GM19397 (cell line): ENCODE results near the gene ARSD.
"Not testable (repeated sequence)": the region's sequence is repeated elsewhere in the genome, so short reads cannot be mapped to it uniquely, and the experiment has no call there.

Experiments used
- ATAC-seq: cut with Tn5 transposase; IDR thresholded peaks from one replicate; pipeline ENCODE4 v1.9.1; 2021; ENCODE audit warnings: mild to moderate bottlenecking, moderate library complexity; ENCODE audit not compliant: unreplicated experiment

The ARSD gene

DNA sequence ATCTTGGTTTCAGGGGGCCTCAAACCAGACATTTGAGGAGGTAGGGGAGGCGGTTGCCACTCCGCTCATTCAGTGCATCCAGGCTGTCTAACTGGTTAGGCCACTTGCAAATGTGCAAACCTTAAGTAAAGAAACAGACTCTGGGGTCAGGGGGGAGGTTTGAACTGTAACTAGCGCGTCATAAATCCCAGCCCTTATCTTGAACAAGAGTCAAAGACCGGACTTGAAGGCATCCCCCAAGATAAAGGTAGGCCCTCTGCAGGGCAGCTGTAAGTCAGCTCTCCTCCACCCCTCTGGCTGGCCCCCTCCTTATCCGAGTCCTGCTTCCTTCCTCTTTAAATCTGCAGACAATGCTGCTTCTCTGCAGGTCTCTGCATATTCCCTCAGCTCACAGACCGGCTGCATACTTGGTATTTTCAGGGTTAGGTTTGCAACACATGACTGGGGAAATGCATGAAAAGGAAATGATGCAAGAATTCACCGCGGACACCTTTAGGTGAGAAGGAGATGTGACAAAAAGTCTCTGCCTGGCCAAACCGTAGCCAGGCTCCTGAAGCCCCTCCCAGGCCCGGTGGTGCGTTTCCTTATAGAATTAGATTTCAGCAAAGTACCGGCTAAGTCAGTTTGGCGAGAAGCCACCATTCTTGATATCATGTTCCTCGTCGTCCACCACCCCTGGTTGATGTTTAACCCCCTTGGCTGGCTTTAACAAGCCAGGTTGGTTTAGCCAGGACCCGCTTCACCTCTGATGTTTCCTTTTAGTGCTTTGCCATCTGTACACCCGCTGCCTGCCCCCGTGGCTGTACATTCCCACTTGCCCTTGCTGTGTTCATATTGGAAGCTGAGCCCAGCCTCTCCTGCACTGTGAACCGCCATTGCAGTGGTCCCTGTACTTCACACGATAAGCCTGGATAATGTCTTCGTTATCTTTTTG is 31.2 kb downstream of the ARSD start:
- not testable (repeated sequence) for ATAC-seq

DNA sequence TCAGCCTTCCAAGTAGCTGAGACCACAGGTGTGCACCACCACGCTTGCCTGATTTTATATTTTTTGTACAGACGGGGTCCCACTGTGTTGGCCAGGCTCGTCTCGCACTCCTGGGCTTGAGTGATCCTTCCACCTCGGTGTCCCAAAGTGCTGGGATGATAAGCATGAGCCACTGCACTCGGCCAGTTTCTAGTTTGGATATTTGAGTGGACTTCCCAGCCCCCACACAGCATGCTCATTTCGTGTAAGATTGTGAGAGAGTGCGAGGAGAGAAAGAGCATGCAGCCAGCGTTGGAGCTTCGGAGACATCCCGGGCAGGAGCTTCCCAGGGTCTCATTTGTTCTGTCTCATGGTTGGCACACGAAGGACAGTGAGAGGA is 31.8 kb downstream of the ARSD start:
- ATAC-seq: no peak

DNA sequence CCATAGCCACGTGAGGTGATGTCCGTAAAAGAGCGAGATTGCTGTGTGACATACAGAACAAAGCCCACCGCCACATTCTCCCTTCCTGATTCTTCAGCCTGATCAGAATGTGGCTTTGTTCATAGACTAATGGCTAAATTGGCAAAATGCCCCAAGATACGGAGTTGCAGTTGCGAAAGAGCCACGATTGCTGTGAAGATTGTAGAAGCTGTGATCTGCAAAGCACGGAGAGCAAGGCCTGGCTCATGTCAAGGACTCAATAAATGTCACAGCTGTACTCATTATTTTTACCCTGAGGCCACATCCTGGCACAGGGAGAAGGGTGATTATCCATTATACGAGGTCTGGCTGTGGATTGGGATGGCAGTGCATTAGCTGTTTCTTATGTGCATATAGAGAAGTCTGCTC is 34.2 kb downstream of the ARSD start:
- ATAC-seq: no peak

DNA sequence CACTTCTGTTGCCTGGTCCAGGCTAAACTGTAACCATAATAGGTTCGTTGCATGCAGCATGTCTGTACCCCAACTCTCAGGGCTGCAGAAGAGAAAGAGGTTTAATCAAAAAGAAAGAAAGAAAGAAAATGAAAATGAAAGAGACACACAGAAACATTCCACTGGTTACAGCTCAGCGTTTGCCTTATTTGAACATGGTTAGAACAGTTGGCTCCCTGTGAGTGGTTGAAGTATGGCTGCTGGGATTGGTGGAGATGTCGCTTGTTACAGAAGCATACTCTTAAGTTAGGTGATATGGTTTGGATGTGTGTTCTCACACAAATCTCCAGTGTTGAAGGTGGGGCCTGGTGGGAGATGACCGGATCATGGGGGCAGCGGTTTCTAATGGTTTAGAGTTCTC is 36.3 kb downstream of the ARSD start:
- ATAC-seq: no peak

DNA sequence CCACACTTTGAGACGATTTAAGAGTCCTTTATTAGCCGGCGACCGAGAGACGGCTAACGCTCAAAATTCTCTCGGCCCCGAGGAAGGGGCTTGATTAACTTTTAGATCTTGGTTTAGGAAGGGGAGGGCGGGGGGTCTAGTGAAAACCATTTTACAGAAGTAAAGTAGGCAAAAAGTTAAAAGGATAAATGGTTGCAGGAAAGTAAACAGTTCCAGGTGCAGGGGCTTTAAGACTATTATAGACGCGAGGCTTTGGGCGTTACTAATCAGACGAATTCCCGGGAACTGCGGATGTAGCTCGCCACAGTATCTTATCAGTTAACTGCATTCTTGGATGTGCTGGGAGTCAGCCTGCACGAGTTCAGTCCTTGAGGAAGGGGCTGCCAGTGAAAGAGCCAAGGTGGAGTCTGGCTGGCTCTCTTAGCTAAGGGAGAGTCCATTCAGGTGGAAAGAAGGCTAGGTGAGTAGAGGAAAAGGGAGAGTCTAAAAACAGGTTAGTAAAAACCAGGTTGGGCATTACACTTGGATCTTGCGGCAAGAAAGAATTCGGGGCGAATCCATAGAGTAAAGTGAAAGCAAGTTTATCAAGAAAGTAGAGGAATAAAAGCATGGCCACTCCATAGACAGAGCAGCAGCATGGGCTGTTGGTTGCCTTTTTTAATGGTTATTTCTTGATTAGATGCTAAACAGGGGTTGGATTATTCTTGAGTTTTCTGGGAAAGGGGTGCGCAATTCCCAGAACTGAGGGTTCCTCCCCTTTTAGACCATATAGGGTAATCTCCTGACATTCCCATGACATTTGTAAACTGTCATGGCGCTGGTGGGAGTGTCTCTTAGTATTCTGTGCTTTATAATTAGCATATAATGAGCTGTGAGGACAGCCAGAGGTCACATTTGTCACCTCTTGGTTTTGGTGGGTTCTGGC is 38.3 kb downstream of the ARSD start:
- not testable (repeated sequence) for ATAC-seq

DNA sequence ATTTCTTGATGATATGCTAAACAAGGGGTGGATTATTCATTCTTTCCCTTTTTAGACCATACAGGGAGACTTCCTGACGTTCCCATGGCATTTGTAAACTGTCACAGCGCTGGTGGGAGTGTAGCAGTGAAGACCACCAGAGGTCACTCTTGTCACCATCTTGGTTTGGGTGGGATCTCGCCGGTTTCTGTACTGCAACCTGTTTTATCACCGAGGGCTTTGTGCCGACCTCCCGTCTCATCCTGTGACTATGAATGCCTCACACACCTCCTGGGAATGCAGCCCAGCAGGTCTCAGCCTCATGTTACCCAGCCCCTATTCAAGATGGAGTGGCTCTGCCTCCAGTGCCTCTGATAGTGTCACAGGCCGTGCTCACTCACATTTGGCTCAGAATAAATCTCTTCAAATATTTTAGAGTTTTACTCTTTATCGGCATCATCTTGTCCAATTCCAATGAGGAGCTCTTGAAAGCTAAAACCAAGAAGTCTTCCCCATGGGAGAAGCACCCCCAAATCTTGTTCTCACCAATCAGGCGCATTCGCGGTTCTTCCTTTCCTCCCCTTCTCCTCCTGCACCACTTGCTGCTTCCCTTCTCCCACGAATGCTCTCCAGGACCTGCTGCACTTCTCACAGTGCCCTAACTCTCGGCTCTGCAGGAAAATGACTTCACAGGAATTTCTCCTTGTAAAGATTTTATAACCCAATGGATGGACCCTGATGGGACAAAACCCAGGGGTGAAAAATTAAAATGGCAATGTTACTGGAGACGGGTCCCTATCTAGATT is 39.2 kb downstream of the ARSD start:
- ATAC-seq: not testable (repeated sequence)

DNA sequence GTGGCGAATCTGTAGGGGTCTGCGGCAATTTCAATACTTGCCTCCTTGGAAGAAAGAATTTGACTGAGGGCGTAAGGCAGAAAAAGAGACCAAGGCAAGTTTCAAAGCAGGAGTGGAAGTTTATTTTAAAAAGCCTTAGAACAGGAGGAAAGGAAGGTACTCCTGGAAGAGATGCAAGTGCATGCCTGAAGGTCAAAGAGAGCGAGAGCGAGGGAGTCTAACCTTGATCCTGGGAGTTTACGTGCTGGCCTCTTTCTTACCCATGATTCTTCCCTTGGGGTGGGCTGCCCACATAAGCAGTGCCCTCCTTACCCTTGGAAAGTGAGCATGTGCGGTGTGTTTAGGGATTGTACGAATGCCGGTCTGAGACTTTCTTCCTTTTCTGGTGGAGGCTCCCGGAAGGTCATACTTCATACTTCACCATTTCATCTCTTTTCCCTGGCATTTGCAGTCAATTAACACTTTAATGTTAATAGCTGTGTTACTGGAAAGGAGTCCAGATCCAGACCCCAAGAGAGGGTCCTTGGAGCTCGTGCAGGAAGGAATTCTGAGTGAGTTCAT is 40.0 kb downstream of the ARSD start:
- ATAC-seq: no peak

DNA sequence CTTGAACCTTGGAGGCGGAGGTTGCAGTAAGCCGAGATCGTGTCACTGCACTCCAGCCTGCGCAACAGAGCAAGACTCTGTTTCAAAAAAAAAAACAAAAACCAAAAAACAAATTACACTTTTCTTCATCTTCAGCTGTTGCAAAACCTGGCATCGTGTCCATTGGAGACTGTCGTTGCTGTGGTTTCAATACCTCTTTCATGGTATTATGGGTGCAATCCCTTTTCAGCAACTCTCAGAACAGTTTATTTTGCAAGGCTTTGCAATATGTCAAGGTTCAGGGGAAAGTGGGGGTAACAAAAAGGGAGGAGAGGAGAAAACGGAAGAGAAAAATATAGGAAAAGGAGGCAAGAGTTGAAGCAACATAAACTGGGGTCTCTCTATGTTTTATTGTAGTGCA is 40.8 kb downstream of the ARSD start:
- ATAC-seq: no peak

DNA sequence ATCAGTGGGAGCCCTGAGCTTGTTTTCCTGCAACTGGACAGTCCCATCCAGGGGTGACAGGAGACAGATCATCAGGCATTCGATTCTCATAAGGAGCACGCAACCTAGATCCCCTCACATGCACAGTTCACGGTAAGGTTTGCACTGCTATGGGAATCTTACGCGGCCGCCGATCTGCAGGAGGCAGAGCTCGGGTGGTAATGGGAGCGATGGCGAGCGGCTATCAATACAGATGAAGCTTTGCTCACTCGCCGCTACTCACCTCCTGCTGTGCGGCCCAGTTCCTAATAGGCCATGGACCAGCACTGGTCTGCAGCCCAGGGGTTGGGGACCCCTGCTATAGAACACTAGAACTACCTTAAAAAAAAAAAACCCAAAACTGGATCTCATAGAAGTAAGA is 45.4 kb downstream of the ARSD start:
- no peak for ATAC-seq

DNA sequence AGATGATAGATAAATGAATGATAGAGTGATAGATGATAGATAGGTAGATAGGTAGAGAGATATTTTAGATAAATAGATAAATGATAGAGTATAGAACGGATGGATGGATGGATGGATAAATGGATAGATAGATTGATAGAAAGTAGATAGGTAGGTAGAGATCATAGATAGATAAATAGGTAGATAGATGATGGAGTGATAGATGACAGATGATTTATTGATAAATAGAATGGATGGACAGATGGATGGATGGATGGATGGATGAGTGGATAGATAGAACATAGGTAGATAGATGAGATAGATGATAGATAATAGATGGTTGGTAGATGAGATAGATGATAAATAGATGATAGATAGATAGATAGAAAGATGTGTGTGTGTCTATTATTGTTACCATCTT is 49.5 kb downstream of the ARSD start:
- ATAC-seq: no peak

DNA sequence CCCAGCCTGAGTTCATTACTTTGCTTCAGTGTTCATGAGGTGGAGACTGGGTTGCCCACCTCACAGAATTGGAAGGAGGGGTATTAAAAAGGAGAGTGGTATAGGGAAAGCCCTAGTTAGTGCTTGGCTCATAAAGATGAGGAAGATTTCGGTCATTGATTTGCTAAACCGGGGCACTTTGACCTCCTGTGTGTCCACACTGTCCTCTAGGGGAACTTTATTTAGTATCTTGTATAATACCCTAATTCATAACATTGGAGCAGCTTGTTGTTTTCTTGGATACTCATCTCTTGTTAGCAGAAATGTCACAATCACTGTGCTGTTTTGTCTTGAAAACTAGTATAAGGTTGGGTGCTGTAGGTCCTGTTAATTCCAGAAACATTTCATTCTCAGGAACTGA is 50.6 kb downstream of the ARSD start:
- no peak for ATAC-seq

DNA sequence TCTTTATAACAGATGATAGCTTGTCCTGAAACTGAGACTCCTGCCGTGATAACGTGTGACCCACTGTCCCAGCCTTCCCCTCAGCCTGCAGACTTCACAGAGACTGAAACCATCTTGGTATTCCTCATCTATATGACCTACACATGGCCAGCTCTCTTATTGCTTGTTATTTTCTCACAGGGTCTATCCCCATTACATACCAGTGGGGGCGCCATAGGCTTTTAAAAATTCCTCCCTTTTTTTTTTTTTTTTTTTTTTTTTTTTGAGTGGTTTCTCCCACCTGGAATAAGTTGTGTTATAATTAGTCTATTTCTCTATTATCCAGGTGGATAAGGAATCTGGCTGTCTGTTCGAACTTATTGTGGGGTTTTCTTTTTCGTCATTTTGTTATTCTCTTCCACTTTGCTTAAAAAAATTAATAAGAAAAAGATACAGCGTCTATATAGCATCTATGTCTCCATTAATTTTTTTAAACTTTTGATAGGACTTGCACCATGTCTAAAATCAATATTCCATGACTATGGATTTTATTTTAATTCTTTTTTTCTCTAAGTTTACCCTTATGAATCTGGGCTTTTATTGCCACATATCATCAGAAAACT is 53.2 kb downstream of the ARSD start:
- ATAC-seq: no peak

DNA sequence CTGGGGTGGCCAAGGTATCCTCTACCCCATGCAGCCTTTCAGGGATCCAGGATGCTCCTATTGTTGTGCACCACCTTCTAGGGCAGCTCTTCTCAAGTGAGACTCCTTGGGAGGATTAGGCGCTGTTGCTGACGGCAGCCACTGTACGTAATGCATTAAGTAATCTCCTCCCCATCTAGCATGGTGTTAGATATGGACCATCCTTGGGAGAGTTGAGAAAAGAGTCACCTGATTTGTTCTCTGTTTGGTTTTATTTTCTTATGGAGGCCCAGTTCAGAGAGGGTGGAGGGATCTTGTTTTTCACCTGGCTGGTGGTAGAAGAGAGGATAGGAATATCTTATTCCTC is 54.0 kb downstream of the ARSD start:
- ATAC-seq: no peak

DNA sequence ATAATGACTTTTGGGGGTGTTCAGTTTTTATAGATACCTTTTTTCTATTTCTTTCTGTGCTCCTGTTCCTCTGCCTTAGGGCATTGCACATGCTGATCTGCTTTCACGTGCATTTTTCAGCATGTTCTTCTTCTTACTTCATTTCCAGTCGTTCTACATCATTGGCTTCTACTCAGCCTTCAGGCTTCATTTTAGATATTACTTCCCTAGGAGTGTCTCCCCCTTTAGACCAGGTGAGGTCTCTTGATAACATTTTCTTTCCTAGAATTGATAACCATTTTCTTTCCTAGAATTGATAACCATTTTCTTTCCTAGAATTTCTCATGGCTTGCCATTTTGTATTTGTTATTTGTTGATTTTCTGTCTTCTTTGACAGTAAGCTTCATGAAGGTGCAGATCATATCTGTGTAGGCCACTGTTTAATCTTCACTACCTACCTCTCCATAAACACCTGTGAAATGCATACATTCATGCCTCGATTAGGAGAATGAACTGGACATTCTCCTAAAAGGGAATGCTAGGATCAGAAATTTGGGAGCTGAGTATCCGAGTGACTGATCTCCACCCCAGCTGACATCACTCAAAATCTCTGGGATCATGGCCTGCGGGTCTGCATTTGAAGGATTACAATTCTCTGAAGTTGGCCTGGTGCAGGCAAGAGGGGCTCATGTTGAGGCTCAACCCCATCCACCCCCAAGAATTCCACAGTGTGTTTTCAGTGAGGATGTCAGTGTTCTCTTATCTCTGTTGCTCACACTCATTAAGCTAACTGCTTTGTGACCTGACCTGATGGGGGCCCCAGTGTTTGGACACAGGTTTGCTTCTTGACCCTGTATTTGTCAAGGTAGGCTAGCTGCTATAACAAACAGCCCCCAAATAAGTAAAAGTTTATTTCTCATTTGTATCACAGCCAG is 54.7 kb downstream of the ARSD start:
- no peak for ATAC-seq

DNA sequence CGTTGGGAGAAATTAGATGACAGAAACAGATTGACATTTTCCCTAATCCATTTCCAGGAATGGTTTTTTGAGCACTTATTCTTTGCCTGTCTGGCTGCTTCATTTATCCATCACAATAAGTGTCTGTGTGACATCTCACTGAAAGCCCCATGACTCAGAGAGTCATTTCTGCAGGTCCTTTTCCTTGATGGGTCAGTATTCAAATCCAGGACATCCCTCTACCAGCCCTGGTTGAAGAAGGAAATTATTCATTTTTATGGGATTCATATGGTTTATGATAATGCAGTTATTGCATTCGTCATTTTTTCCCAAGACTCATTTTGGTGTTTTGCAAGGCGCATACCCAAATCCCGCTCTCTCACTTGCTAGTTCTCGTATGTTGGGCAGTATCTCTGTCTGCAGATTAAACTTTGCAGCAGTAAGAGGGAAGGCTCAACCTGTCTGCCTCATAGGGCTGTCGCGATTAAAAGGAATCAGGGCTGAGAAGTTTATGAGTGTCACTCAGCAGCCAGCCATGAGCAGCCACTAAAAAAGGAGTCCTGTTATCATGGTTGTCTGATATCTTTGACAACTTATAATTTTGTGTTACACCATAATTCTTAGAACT is 56.4 kb downstream of the ARSD start:
- ATAC-seq: no peak

DNA sequence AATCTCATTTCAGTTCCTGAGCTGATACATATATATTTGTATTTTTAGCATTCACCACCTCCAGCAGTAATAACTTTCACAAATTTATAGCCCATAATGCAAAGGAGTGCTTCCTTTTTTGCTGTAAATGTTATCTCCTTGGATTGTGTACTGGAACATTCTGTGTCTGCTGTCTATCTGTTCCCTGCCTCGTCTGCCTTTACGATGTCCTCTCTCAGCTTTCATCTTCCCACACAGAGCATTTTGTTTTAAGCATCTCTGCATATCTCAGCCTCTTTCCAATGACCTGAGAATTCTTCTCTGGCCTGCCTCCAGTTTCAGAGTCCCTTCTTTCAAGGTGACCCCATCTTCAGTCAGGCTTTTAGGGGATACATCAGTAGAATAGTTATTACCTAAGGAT is 57.3 kb downstream of the ARSD start:
- no peak for ATAC-seq

DNA sequence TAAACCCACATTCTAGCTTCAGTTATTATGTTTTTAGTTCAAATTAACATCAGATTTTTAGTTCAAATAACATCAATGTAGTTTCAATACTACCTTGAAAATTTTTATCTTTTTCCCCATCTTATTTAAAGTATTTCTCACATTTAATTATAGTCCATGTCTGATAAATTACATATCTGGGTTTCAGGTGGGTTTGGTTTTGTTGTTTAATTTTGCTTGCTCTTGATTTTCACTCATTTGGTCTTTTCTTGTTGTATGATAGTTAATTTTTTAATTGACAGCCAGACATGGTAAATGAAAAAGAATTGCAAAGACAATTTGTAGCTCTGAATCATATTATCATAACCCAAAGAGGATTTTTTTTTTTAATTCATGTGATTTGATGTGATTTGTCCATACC is 58.5 kb downstream of the ARSD start:
- ATAC-seq: no peak

DNA sequence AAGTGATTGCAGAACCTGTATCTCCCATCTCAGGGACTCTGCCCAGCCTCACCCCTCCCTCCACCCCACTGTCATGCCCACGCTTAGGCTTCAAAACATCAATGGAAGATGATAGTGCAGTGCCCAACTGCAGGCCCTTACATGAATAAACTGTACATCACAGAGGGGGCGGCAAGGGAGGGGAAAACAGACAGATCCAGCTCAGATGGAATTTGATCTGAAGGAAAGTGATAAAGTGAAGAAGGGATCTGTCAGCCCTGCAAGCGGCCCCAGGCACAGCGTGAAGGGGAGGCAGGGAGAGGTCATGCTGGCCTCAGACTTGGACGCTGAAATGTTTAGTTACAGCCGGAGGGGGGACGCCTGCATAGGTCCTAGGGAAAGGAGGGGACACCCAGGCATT is 61.9 kb downstream of the ARSD start:
- no peak for ATAC-seq

DNA sequence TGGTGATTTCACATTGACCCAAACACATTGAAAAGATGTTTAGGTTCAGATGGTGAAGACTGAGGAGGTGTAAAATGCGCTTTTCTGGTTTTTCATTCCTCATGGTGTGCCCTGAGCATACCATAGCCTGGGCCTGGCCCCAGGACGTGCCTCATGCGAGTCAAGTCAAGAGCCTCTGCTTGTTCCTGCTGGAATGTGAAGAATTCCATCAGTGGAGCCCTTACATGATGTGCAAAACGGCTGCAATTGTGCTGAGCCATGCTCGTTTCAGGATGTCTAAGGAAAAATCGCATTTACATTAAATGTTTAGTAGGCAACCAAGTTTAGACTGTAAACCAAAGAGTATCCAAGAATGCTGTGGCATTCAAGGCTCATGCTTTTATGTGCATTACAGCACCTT is 65.5 kb downstream of the ARSD start:
- no peak for ATAC-seq
